Osteoblast (primary cell): Measurements from ENCODE around the gene KIF15. TPM values are rescaled to one million over a fixed set of nuclear protein-coding genes. Genes with fewer than 3 reads are reported as not detected.
A peak's percentile ranks its signal among the peaks of the same experiment; 100 is the strongest.

Experiments
- DNase-seq: peaks from one replicate; pipeline ENCODE4 v3.0.0; 2011; ENCODE audit warnings: low spot score, mixed read lengths; ENCODE audit not compliant: insufficient read length; ENCODE audit errors: missing footprints
- H2AFZ ChIP-seq: 2 replicates; pipeline ENCODE4 v1.6.0; 2011; ENCODE audit warnings: mild to moderate bottlenecking, low read length
- H3K27ac ChIP-seq: 2 replicates; pipeline ENCODE4 v1.5.1; 2011; ENCODE audit warnings: mild to moderate bottlenecking, low read depth, low read length, moderate library complexity
- H3K27me3 ChIP-seq: 2 replicates; pipeline ENCODE4 v1.6.0; 2012; ENCODE audit warnings: mild to moderate bottlenecking, control low read depth, inconsistent platforms, low read length, moderate library complexity; ENCODE audit not compliant: insufficient read depth
- H3K36me3 ChIP-seq: 2 replicates; pipeline ENCODE4 v1.5.1; 2011; ENCODE audit warnings: mild to moderate bottlenecking, low read length, control low read depth, moderate library complexity; ENCODE audit not compliant: insufficient read depth
- H3K4me1 ChIP-seq: 2 replicates; pipeline ENCODE4 v1.5.1; 2011; ENCODE audit warnings: mild to moderate bottlenecking, low read length, control low read depth, moderate library complexity; ENCODE audit not compliant: insufficient read depth
- H3K4me2 ChIP-seq: 2 replicates; pipeline ENCODE4 v1.6.0; 2011; ENCODE audit warnings: mild to moderate bottlenecking, low read length; ENCODE audit not compliant: insufficient read depth
- H3K4me3 ChIP-seq: fragments of 200-600 bp; sonication (generic); 3 replicates; pipeline ENCODE4 v1.5.1; 2012; ENCODE audit warnings: mild to moderate bottlenecking, low read length, inconsistent platforms; ENCODE audit not compliant: insufficient read depth
- H3K79me2 ChIP-seq: 2 replicates; pipeline ENCODE4 v1.6.0; 2012; ENCODE audit warnings: mild to moderate bottlenecking, low read length, control low read depth, inconsistent platforms; ENCODE audit not compliant: insufficient read depth
- H3K9me3 ChIP-seq: 2 replicates; pipeline ENCODE4 v1.5.1; 2011; ENCODE audit warnings: low read depth, low read length, control low read depth
- H4K20me1 ChIP-seq: 2 replicates; pipeline ENCODE4 v1.6.0; 2012; ENCODE audit warnings: mild to moderate bottlenecking, low read length, control low read depth; ENCODE audit not compliant: insufficient read depth
- CTCF ChIP-seq: IDR thresholded peaks from 2 replicates; pipeline ENCODE4 v1.5.1; 2011; ENCODE audit warnings: mild to moderate bottlenecking, low read depth, low read length, moderate library complexity; ENCODE audit errors: extremely low read depth
- total RNA-seq: library from RNA; depleted of rRNA; stranded (reverse); fragments of >200 nt; gene quantifications from 2 replicates; pipeline ENCODE4 v1.2.3, GENCODE V29; 2012

KIF15 gene
- total RNA-seq, 1 donor = 1.8 TPM

GRCh38 chr3:44890852-44891251 is 129.3 kb downstream of the KIF15 start:
- Histone ChIP-seq H3K27ac (no peak overlapping the region), H3K4me1 (peaks cover 23% of the 10 kb centered on the region), H3K4me2 (no peak overlapping the region), H2AFZ (no peak overlapping the region), H3K79me2 (no peaks in the 10 kb centered on the region), H3K4me3 (no peak overlapping the region), H3K9me3 (no peaks in the 10 kb centered on the region), H3K36me3 (no peaks in the 10 kb centered on the region), H3K27me3 (peaks cover 3% of the 10 kb centered on the region), H4K20me1 (no peaks in the 10 kb centered on the region)
- no peak for DNase-seq
- TF ChIP-seq CTCF = no peak

DNA sequence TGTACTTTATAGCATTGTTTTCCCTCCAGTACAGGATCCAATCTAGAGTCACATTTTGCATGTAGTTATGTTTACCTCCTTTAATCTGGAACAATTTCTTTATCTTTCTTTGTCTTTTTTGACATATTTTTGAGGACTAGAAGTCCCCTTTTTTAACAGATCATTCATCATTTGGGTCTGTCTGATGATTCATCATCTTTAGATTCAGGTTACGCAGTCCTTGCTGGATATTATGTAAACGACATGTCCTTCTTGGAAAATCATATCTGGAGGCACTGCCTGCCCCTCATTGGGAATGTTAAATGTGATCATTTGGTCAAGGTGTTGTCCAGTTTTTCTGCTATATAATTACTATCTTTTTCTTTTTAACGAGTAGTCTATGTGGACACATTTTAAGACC is 131.1 kb downstream of the KIF15 start:
- Histone ChIP-seq H3K27ac (no peak overlapping the region), H3K79me2 (no peaks in the 10 kb centered on the region), H3K36me3 (no peaks in the 10 kb centered on the region), H3K4me2 (peak overlapping the region; percentile 66), H3K4me3 (no peak overlapping the region), H3K27me3 (peaks cover 3% of the 10 kb centered on the region), H3K4me1 (peaks cover 13% of the 10 kb centered on the region), H2AFZ (no peak overlapping the region), H4K20me1 (no peaks in the 10 kb centered on the region), H3K9me3 (no peaks in the 10 kb centered on the region)
- no peak for DNase-seq
- no peak for TF ChIP-seq CTCF

GRCh38 chr3:44893097-44893496 is 131.5 kb downstream of the KIF15 start:
- no peak overlapping the region for H3K27ac ChIP-seq
- no peaks in the 10 kb centered on the region for H4K20me1 ChIP-seq
- peak; percentile 94 for DNase-seq
- TF ChIP-seq CTCF = no peak
- H2AFZ ChIP-seq = no peak overlapping the region
- peaks cover 3% of the 10 kb centered on the region for H3K27me3 ChIP-seq
- H3K4me1 ChIP-seq = peaks cover 13% of the 10 kb centered on the region
- H3K79me2 ChIP-seq = no peaks in the 10 kb centered on the region
- H3K9me3 ChIP-seq = no peaks in the 10 kb centered on the region
- H3K4me2 ChIP-seq = peak overlapping the region; percentile 66
- no peaks in the 10 kb centered on the region for H3K36me3 ChIP-seq
- peak overlapping the region; percentile 23 for H3K4me3 ChIP-seq

- H3K4me1 ChIP-seq = peaks cover 13% of the 10 kb centered on the region
- no peak overlapping the region for H2AFZ ChIP-seq
- no peak for DNase-seq
- H3K27me3 ChIP-seq = peaks cover 12% of the 10 kb centered on the region
- TF ChIP-seq CTCF = no peak
- H4K20me1 ChIP-seq = no peaks in the 10 kb centered on the region
- no peaks in the 10 kb centered on the region for H3K36me3 ChIP-seq
- no peaks in the 10 kb centered on the region for H3K9me3 ChIP-seq
- H3K27ac ChIP-seq = no peak overlapping the region
- H3K79me2 ChIP-seq = no peaks in the 10 kb centered on the region
- no peak overlapping the region for H3K4me2 ChIP-seq
- no peak overlapping the region for H3K4me3 ChIP-seq
Observed at GRCh38 chr3:44894485-44894884, 132.9 kb downstream of the KIF15 start.
